ENCODE measurements around the gene LUC7L. TPM values are rescaled to one million over a fixed set of nuclear protein-coding genes. Genes with fewer than 3 reads are reported as not detected.
"Not testable (repeated sequence)": the region's sequence is repeated elsewhere in the genome, so short reads cannot be mapped to it uniquely, and the experiment has no call there.

The LUC7L gene
- total and polyA plus RNA-seq, 8 donors, result 77.5 to 221 (median 110) TPM

- intact Hi-C loops (cut with DNase I; ENCODE audit: low total_unique reads), result no loop called here
- TF ChIP-seq EP300 (IDR thresholded peaks at IDR 0.05) (no peak), POLR2A (IDR thresholded peaks at IDR 0.05) (no peak)
- TF ChIP-seq, protein P1, sequence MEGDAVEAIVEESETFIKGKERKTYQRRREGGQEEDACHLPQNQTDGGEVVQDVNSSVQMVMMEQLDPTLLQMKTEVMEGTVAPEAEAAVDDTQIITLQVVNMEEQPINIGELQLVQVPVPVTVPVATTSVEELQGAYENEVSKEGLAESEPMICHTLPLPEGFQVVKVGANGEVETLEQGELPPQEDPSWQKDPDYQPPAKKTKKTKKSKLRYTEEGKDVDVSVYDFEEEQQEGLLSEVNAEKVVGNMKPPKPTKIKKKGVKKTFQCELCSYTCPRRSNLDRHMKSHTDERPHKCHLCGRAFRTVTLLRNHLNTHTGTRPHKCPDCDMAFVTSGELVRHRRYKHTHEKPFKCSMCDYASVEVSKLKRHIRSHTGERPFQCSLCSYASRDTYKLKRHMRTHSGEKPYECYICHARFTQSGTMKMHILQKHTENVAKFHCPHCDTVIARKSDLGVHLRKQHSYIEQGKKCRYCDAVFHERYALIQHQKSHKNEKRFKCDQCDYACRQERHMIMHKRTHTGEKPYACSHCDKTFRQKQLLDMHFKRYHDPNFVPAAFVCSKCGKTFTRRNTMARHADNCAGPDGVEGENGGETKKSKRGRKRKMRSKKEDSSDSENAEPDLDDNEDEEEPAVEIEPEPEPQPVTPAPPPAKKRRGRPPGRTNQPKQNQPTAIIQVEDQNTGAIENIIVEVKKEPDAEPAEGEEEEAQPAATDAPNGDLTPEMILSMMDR (IDR thresholded peaks at IDR 0.05), result no peak
- Histone ChIP-seq H3K4me3 (peak overlapping the region in 3 of 4 donors; percentile 48 to 54 (median 51)), H3K4me1 (peaks cover 8 to 11% (median 10%) of the 10 kb centered on the region in 4 donors), H3K27ac (no peak overlapping the region), H3K9me3 (no peaks in the 10 kb centered on the region), H3K36me3 (no peaks in the 10 kb centered on the region), H3K27me3 (peaks cover 0 to 73% (median 22%) of the 10 kb centered on the region in 3 donors)
- no peak for DNase-seq
- WGBS, 5 donors, result 58 to 78% (median 64%) methylated on average over 7 of the region's 7 CpGs
Observed at GRCh38 chr16:155031-155398, 74.2 kb downstream of the LUC7L start.

DNA sequence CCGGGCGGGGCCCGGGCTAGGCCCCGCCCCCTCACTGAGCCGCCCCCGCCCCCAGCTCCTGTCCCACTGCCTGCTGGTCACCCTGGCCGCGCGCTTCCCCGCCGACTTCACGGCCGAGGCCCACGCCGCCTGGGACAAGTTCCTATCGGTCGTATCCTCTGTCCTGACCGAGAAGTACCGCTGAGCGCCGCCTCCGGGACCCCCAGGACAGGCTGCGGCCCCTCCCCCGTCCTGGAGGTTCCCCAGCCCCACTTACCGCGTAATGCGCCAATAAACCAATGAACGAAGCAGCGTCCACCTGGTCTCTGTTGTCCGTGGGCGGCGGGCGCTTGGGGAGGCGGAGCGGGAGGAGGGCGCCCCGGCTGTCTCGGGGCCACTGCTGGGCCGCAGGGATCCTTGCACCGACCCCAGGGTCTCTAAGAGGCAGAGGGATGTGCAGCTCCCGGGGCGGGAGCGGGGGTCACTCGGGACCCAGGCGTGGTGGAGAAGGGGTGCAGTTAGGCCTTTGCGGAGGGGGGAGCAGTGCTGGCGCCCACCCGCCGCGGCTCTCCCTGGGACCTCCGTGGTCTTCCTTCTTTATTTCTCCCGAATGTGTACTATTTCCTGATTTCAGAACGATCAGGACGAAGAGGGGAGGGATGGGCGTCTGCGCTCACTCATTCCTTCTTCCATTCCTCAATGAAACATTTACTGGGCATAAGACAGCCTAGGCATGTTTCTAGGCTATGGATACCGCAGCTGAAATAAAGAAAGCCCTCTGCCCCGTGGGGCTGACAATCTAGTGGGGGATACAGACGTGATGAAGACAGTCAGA, 74.8 kb downstream of the LUC7L start:
- peak; percentile 29 to 70 for DNase-seq
- Histone ChIP-seq H3K9me3 (no peaks in the 10 kb centered on the region), H3K4me3 (peak overlapping the region; percentile 46 to 54 (median 50)), H3K4me1 (peaks cover 8 to 11% (median 10%) of the 10 kb centered on the region in 4 donors), H3K27ac (no peak overlapping the region), H3K36me3 (no peaks in the 10 kb centered on the region), H3K27me3 (peaks cover 0 to 72% (median 22%) of the 10 kb centered on the region in 3 donors)
- 2 to 4% (median 3%) methylated on average over 28 to 52 of the region's 59 CpGs for WGBS, 5 donors
- TF ChIP-seq POLR2AphosphoS5 (IDR thresholded peaks at IDR 0.05) (no peak), POLR2A (IDR thresholded peaks at IDR 0.05) (no peak), EP300 (IDR thresholded peaks at IDR 0.05) (no peak)
- TF ChIP-seq, protein P1 (IDR thresholded peaks at IDR 0.05), result no peak
- intact Hi-C loops (cut with DNase I; ENCODE audit: low total_unique reads), result no loop called here

GRCh38 chr16:153550-154216, 75.6 kb downstream of the LUC7L start:
- H3K27me3 ChIP-seq, result peaks cover 0 to 70% (median 22%) of the 10 kb centered on the region in 3 donors
- intact Hi-C loops (cut with DNase I; ENCODE audit: low total_unique reads); H3K9me3 ChIP-seq; H3K36me3 ChIP-seq; H3K4me3 ChIP-seq; DNase-seq; H3K27ac ChIP-seq: not testable (repeated sequence)
- no CpG with 5 or more reads among the region's 74 CpGs for WGBS, 5 donors
- peaks cover 8 to 11% (median 10%) of the 10 kb centered on the region in 4 donors for H3K4me1 ChIP-seq

- H3K4me3 ChIP-seq; H3K9me3 ChIP-seq; H3K27ac ChIP-seq; intact Hi-C loops (cut with DNase I; ENCODE audit: low total_unique reads); DNase-seq; H3K36me3 ChIP-seq: not testable (repeated sequence)
- peaks cover 8 to 11% (median 10%) of the 10 kb centered on the region in 4 donors for H3K4me1 ChIP-seq
- 50 to 73% (median 62%) methylated on average over 3 to 4 of the region's 6 CpGs for WGBS, 5 donors
- peaks cover 0 to 71% (median 22%) of the 10 kb centered on the region in 3 donors for H3K27me3 ChIP-seq
Observed at GRCh38 chr16:153129-153521, 76.1 kb downstream of the LUC7L start.

GRCh38 chr16:152141-153128, 76.8 kb downstream of the LUC7L start, which contains the start of gene HBZ:
HBZ (plus strand) TSS chr16:152644; CDS start chr16:152910, 266 bp downstream.
- peaks cover 0 to 65% (median 22%) of the 10 kb centered on the region in 3 donors for H3K27me3 ChIP-seq
- H3K4me3 ChIP-seq, result no peak within 1 kb of the TSS
- H3K36me3 ChIP-seq, result no peaks in the 10 kb centered on the region
- peaks cover 8 to 11% (median 10%) of the 10 kb centered on the region in 4 donors for H3K4me1 ChIP-seq
- H3K27ac ChIP-seq, result no peak within 1 kb of the TSS
- intact Hi-C loops (cut with DNase I; ENCODE audit: low total_unique reads), result no loop called here
- H3K9me3 ChIP-seq, result no peaks in the 10 kb centered on the region
- WGBS, 5 donors, result 62 to 72% (median 67%) methylated on average over 10 to 17 of the region's 17 CpGs
- DNase-seq, result no peak
- no peak for TF ChIP-seq POLR2A (IDR thresholded peaks at IDR 0.05)
- TF ChIP-seq EP300 (IDR thresholded peaks at IDR 0.05), result no peak
- no peak for TF ChIP-seq POLR2AphosphoS5 (IDR thresholded peaks at IDR 0.05)
- TF ChIP-seq, protein P1 (IDR thresholded peaks at IDR 0.05), result no peak
